K562 treated with DMSO at 1 percent for 4 hours (cell line): ENCODE data around the gene AMY1C. TPM values are rescaled to one million over a fixed set of nuclear protein-coding genes. Genes with fewer than 3 reads are reported as not detected.

Source experiments
- total RNA-seq: library from RNA; unstranded; fragments of 300-600 nt; gene quantifications from 2 replicates; pipeline ENCODE4 v1.2.3, GENCODE V29; 2022; ENCODE audit not compliant: insufficient read depth

Gene AMY1C
- total RNA-seq: not detected in 2 replicates

GRCh38 chr1:103749598-103749997 is at the start of gene AMY1C:
AMY1C (plus strand) TSS chr1:103749898; CDS start chr1:103750470, 572 bp downstream.

Other genes starting within 250 kb of the AMY1C start
- gene RNPC3, start 224.2 kb upstream of the AMY1C start, total RNA-seq: 6.1 and 8.7 TPM in 2 replicates
- gene AMY2B, start 178.3 kb upstream of the AMY1C start, total RNA-seq: 0.46 and 3.1 TPM in 2 replicates
- not detected in 2 replicates for gene AMY2A, start 132.5 kb upstream of the AMY1C start, total RNA-seq
- gene AMY1A, start 94.1 kb upstream of the AMY1C start, total RNA-seq: not detected in 2 replicates
- gene AMY1B, start 53.7 kb upstream of the AMY1C start, total RNA-seq: not detected in 2 replicates